NCI-H2029 treated with DMSO at 0.1 percent for 48 hours (cell line): Measurements from ENCODE around the gene MMP21.

Experiments used
- DNase-seq: peaks from one replicate; lab custom pipeline; 2025; lab: John Stamatoyannopoulos, UW

Gene MMP21

GRCh38 chr10:125765835-125766234 lies 9.8 kb downstream of the MMP21 start:
- no peak for DNase-seq

- no peak for DNase-seq
Measured at GRCh38 chr10:125762692-125763648, 12.7 kb downstream of the MMP21 start.

GRCh38 chr10:125761961-125762360 lies 13.7 kb downstream of the MMP21 start:
- DNase-seq = no peak

- no peak for DNase-seq
Measured at GRCh38 chr10:125757742-125758141, 17.9 kb downstream of the MMP21 start.

GRCh38 chr10:125756853-125757487 lies 18.7 kb downstream of the MMP21 start:
- no peak for DNase-seq

- DNase-seq = peak; percentile 55
Measured at GRCh38 chr10:125756196-125756595, 19.4 kb downstream of the MMP21 start.

- no peak for DNase-seq
Measured at GRCh38 chr10:125747417-125747816, 28.2 kb downstream of the MMP21 start.

GRCh38 chr10:125744909-125745308 lies 30.7 kb downstream of the MMP21 start:
- no peak for DNase-seq

GRCh38 chr10:125742465-125742864 lies 33.2 kb downstream of the MMP21 start:
- no peak for DNase-seq

- DNase-seq = no peak
Measured at GRCh38 chr10:125739994-125740679, 35.5 kb downstream of the MMP21 start.

GRCh38 chr10:125738206-125738605 lies 37.4 kb downstream of the MMP21 start:
- no peak for DNase-seq

GRCh38 chr10:125734823-125735222 lies 40.8 kb downstream of the MMP21 start:
- DNase-seq = no peak

GRCh38 chr10:125734148-125734547 lies 41.5 kb downstream of the MMP21 start:
- no peak for DNase-seq

GRCh38 chr10:125727436-125727835 lies 48.2 kb downstream of the MMP21 start:
- DNase-seq = no peak

- no peak for DNase-seq
Measured at GRCh38 chr10:125726914-125727313, 48.7 kb downstream of the MMP21 start.

- no peak for DNase-seq
Measured at GRCh38 chr10:125722811-125723210, 52.8 kb downstream of the MMP21 start.

GRCh38 chr10:125721035-125721434 lies 54.6 kb downstream of the MMP21 start:
- DNase-seq = no peak

- DNase-seq = no peak
Measured at GRCh38 chr10:125720002-125720382, 55.6 kb downstream of the MMP21 start.

GRCh38 chr10:125719173-125720001 lies 56.2 kb downstream of the MMP21 start, which contains the start of gene EDRF1:
EDRF1 (plus strand) TSS chr10:125719709; CDS start chr10:125719808, 99 bp downstream.
- DNase-seq = peak; percentile 86
